Osteoblast (primary cell): ENCODE measurements around the gene ABCB9. TPM values are rescaled to one million over a fixed set of nuclear protein-coding genes. Genes with fewer than 3 reads are reported as not detected.
A peak's percentile ranks its signal among the peaks of the same experiment; 100 is the strongest.

ENCODE experiments used
- DNase-seq: peaks from one replicate; pipeline ENCODE4 v3.0.0; 2011; ENCODE audit warnings: low spot score, mixed read lengths; ENCODE audit not compliant: insufficient read length; ENCODE audit errors: missing footprints
- H2AFZ ChIP-seq: 2 replicates; pipeline ENCODE4 v1.6.0; 2011; ENCODE audit warnings: mild to moderate bottlenecking, low read length
- H3K27ac ChIP-seq: 2 replicates; pipeline ENCODE4 v1.5.1; 2011; ENCODE audit warnings: mild to moderate bottlenecking, low read depth, low read length, moderate library complexity
- H3K27me3 ChIP-seq: 2 replicates; pipeline ENCODE4 v1.6.0; 2012; ENCODE audit warnings: mild to moderate bottlenecking, control low read depth, inconsistent platforms, low read length, moderate library complexity; ENCODE audit not compliant: insufficient read depth
- H3K36me3 ChIP-seq: 2 replicates; pipeline ENCODE4 v1.5.1; 2011; ENCODE audit warnings: mild to moderate bottlenecking, low read length, control low read depth, moderate library complexity; ENCODE audit not compliant: insufficient read depth
- H3K4me1 ChIP-seq: 2 replicates; pipeline ENCODE4 v1.5.1; 2011; ENCODE audit warnings: mild to moderate bottlenecking, low read length, control low read depth, moderate library complexity; ENCODE audit not compliant: insufficient read depth
- H3K4me2 ChIP-seq: 2 replicates; pipeline ENCODE4 v1.6.0; 2011; ENCODE audit warnings: mild to moderate bottlenecking, low read length; ENCODE audit not compliant: insufficient read depth
- H3K4me3 ChIP-seq: fragments of 200-600 bp; sonication (generic); 3 replicates; pipeline ENCODE4 v1.5.1; 2012; ENCODE audit warnings: mild to moderate bottlenecking, low read length, inconsistent platforms; ENCODE audit not compliant: insufficient read depth
- H3K79me2 ChIP-seq: 2 replicates; pipeline ENCODE4 v1.6.0; 2012; ENCODE audit warnings: mild to moderate bottlenecking, low read length, control low read depth, inconsistent platforms; ENCODE audit not compliant: insufficient read depth
- H3K9me3 ChIP-seq: 2 replicates; pipeline ENCODE4 v1.5.1; 2011; ENCODE audit warnings: low read depth, low read length, control low read depth
- H4K20me1 ChIP-seq: 2 replicates; pipeline ENCODE4 v1.6.0; 2012; ENCODE audit warnings: mild to moderate bottlenecking, low read length, control low read depth; ENCODE audit not compliant: insufficient read depth
- total RNA-seq: library from RNA; depleted of rRNA; stranded (reverse); fragments of >200 nt; gene quantifications from 2 replicates; pipeline ENCODE4 v1.2.3, GENCODE V29; 2012
- TF ChIP-seq, protein P1 (sequence below): IDR thresholded peaks from 2 replicates; pipeline ENCODE4 v1.5.1; 2011; ENCODE audit warnings: mild to moderate bottlenecking, low read depth, low read length, moderate library complexity; ENCODE audit errors: extremely low read depth

ABCB9 gene
- total RNA-seq, 1 donor: 11.9 TPM

GRCh38 chr12:122974274-122974891 lies 8.1 kb upstream of the ABCB9 start:
- peak overlapping the region; percentile 97 for H3K4me2 ChIP-seq
- H3K27me3 ChIP-seq: no peaks in the 10 kb centered on the region
- H3K36me3 ChIP-seq: peaks cover 6% of the 10 kb centered on the region
- peak overlapping the region; percentile 98 for H2AFZ ChIP-seq
- TF ChIP-seq, protein P1, sequence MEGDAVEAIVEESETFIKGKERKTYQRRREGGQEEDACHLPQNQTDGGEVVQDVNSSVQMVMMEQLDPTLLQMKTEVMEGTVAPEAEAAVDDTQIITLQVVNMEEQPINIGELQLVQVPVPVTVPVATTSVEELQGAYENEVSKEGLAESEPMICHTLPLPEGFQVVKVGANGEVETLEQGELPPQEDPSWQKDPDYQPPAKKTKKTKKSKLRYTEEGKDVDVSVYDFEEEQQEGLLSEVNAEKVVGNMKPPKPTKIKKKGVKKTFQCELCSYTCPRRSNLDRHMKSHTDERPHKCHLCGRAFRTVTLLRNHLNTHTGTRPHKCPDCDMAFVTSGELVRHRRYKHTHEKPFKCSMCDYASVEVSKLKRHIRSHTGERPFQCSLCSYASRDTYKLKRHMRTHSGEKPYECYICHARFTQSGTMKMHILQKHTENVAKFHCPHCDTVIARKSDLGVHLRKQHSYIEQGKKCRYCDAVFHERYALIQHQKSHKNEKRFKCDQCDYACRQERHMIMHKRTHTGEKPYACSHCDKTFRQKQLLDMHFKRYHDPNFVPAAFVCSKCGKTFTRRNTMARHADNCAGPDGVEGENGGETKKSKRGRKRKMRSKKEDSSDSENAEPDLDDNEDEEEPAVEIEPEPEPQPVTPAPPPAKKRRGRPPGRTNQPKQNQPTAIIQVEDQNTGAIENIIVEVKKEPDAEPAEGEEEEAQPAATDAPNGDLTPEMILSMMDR: no peak
- no peaks in the 10 kb centered on the region for H3K9me3 ChIP-seq
- peaks cover 17% of the 10 kb centered on the region for H3K4me1 ChIP-seq
- peaks cover 7% of the 10 kb centered on the region for H4K20me1 ChIP-seq
- H3K27ac ChIP-seq: peak overlapping the region; percentile 93
- peak overlapping the region; percentile 89 for H3K4me3 ChIP-seq
- DNase-seq: peak; percentile 98
- peaks cover 42% of the 10 kb centered on the region for H3K79me2 ChIP-seq

DNA sequence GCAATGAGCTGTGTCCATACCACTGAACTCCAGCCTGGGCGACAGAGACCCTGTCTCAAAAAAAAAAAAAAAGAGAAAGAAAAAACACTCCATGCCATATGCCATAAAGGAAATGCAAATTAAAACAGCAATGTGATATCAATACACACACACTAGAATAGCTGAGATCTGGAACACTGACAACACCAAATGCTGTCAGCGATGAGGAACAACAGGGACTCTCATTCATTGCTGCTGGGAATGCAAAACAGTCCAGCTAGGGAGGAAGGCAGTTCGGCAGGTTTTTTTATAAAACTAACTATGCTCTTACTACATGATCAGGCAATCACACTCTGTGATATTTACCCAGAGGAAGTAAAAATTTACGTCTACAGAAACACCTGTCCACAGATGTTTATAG lies 3.4 kb upstream of the ABCB9 start:
- H4K20me1 ChIP-seq: peaks cover 4% of the 10 kb centered on the region
- H3K4me2 ChIP-seq: no peak overlapping the region
- H3K27ac ChIP-seq: no peak overlapping the region
- H3K9me3 ChIP-seq: no peaks in the 10 kb centered on the region
- DNase-seq: peak; percentile 3
- H2AFZ ChIP-seq: no peak overlapping the region
- H3K27me3 ChIP-seq: no peaks in the 10 kb centered on the region
- no peak overlapping the region for H3K4me3 ChIP-seq
- H3K4me1 ChIP-seq: peaks cover 12% of the 10 kb centered on the region
- peaks cover 8% of the 10 kb centered on the region for H3K79me2 ChIP-seq
- no peaks in the 10 kb centered on the region for H3K36me3 ChIP-seq
- TF ChIP-seq, protein P1: no peak

- Histone ChIP-seq H3K79me2 (peaks cover 21% of the 10 kb centered on the region), H2AFZ (no peak overlapping the region), H3K36me3 (no peaks in the 10 kb centered on the region), H3K4me3 (no peak overlapping the region), H3K27ac (no peak overlapping the region), H3K4me2 (no peak overlapping the region), H3K27me3 (no peaks in the 10 kb centered on the region), H3K9me3 (no peaks in the 10 kb centered on the region), H3K4me1 (peaks cover 21% of the 10 kb centered on the region), H4K20me1 (peaks cover 19% of the 10 kb centered on the region)
- no peak for DNase-seq
- TF ChIP-seq, protein P1: no peak
Measured at GRCh38 chr12:122968104-122968503, 1.8 kb upstream of the ABCB9 start.

DNA sequence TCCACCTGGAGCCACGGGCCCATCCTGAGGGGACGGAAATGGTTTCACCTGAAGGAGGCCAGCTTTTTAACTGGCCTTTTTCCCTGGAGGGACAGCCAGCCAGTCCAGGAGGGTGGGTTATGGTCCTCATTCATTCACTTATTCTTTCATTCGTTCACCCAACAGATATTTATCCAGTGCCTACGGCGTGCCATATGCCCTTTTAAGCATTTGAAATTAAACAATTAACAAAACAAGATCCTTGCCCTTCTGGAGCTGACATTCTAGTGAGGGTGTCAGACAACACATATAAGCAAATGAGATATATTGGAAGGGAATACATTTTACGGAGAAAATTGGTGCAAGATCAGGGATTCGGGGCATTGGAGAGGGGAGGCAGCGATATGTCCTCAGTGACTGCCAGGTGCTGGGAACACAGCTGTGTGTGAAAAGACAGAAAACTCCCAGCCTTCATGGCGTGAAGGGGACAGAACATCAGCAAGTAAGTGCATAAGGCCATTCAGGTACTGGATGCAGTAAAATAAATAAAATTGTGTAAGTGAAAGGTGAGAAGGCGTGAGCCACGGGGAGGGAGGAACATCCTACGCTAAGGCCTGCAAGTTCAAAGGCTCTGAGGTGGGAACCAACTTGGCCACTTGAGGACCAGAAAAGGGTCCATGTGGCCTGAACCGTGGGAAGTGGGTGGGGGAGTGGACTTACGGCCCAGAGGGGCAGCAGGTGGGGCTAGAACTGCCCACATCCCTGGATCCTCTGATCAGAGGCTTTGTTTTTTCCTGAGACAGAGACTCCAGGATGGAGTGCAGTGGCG lies 684 bp upstream of the ABCB9 start:
- peaks cover 28% of the 10 kb centered on the region for H3K79me2 ChIP-seq
- no peaks in the 10 kb centered on the region for H3K9me3 ChIP-seq
- H3K4me3 ChIP-seq: no peak overlapping the region
- H3K4me1 ChIP-seq: peaks cover 21% of the 10 kb centered on the region
- peak overlapping the region; percentile 15 for H2AFZ ChIP-seq
- peak; percentile 53 for DNase-seq
- no peak overlapping the region for H3K27ac ChIP-seq
- peak overlapping the region; percentile 48 for H3K4me2 ChIP-seq
- no peaks in the 10 kb centered on the region for H3K27me3 ChIP-seq
- H4K20me1 ChIP-seq: peaks cover 27% of the 10 kb centered on the region
- no peaks in the 10 kb centered on the region for H3K36me3 ChIP-seq
- TF ChIP-seq, protein P1: no peak
